Measurements from ENCODE around the gene KLF15.

KLF15 gene

GRCh38 chr3:126360046-126360713 is 3.0 kb upstream of the KLF15 start:
- no peak for DNase-seq

- DNase-seq: no peak
Observed at GRCh38 chr3:126358816-126359181, 1.6 kb upstream of the KLF15 start.

GRCh38 chr3:126358038-126358815 is 1.0 kb upstream of the KLF15 start:
- no peak for DNase-seq

- DNase-seq: peak; percentile 19
Observed at GRCh38 chr3:126356373-126357264, 589 bp downstream of the KLF15 start.

GRCh38 chr3:126355777-126356372 is 1.3 kb downstream of the KLF15 start:
- no peak for DNase-seq

GRCh38 chr3:126355251-126355650 is 2.0 kb downstream of the KLF15 start:
- no peak for DNase-seq

GRCh38 chr3:126354776-126355175 is 2.4 kb downstream of the KLF15 start:
- DNase-seq: no peak

- no peak for DNase-seq
Observed at GRCh38 chr3:126353694-126354321, 3.4 kb downstream of the KLF15 start.

GRCh38 chr3:126352476-126353454 is 4.4 kb downstream of the KLF15 start:
- DNase-seq: no peak

GRCh38 chr3:126351771-126352475 is 5.3 kb downstream of the KLF15 start:
- DNase-seq: no peak

GRCh38 chr3:126351086-126351770 is 6.0 kb downstream of the KLF15 start:
- DNase-seq: no peak

GRCh38 chr3:126350502-126351085 is 6.6 kb downstream of the KLF15 start:
- DNase-seq: no peak

GRCh38 chr3:126349611-126350501 is 7.4 kb downstream of the KLF15 start:
- no peak for DNase-seq

- DNase-seq: no peak
Observed at GRCh38 chr3:126349071-126349470, 8.1 kb downstream of the KLF15 start.

GRCh38 chr3:126348308-126348920 is 8.8 kb downstream of the KLF15 start:
- no peak for DNase-seq

GRCh38 chr3:126347543-126348161 is 9.6 kb downstream of the KLF15 start:
- no peak for DNase-seq

- DNase-seq: no peak
Observed at GRCh38 chr3:126346466-126346865, 10.7 kb downstream of the KLF15 start.

Data from CD4-positive, alpha-beta T cell treated with Interleukin-6 for 4 hours (primary cell).